Mucosa of stomach (tissue), 1 donor: Measurements from ENCODE around the gene SH2D1A.
"Not testable (repeated sequence)": the region's sequence is repeated elsewhere in the genome, so short reads cannot be mapped to it uniquely, and the experiment has no call there.

ENCODE experiments used
- H3K27me3 ChIP-seq: one replicate; pipeline ENCODE4 v1.7.0; 2013; ENCODE audit warnings: mild to moderate bottlenecking, low read length; ENCODE audit not compliant: control insufficient read depth, insufficient read depth
- H3K36me3 ChIP-seq: one replicate; pipeline ENCODE4 v1.7.0; 2013; ENCODE audit warnings: low read length; ENCODE audit not compliant: control insufficient read depth, insufficient read depth
- H3K4me1 ChIP-seq: one replicate; pipeline ENCODE4 v1.7.0; 2013; ENCODE audit warnings: mild to moderate bottlenecking, low read length; ENCODE audit not compliant: control insufficient read depth, insufficient read depth
- H3K4me3 ChIP-seq: one replicate; pipeline ENCODE4 v1.7.0; 2013; ENCODE audit warnings: low read length
- H3K9ac ChIP-seq: one replicate; pipeline ENCODE4 v1.7.0; 2013; ENCODE audit warnings: mild to moderate bottlenecking, low read length, moderate library complexity
- H3K9me3 ChIP-seq: one replicate; pipeline ENCODE4 v1.7.0; 2013; ENCODE audit warnings: mild to moderate bottlenecking, low read length, moderate library complexity; ENCODE audit not compliant: control insufficient read depth
- donor health status: Pancreatic carcinoma.

SH2D1A gene

DNA sequence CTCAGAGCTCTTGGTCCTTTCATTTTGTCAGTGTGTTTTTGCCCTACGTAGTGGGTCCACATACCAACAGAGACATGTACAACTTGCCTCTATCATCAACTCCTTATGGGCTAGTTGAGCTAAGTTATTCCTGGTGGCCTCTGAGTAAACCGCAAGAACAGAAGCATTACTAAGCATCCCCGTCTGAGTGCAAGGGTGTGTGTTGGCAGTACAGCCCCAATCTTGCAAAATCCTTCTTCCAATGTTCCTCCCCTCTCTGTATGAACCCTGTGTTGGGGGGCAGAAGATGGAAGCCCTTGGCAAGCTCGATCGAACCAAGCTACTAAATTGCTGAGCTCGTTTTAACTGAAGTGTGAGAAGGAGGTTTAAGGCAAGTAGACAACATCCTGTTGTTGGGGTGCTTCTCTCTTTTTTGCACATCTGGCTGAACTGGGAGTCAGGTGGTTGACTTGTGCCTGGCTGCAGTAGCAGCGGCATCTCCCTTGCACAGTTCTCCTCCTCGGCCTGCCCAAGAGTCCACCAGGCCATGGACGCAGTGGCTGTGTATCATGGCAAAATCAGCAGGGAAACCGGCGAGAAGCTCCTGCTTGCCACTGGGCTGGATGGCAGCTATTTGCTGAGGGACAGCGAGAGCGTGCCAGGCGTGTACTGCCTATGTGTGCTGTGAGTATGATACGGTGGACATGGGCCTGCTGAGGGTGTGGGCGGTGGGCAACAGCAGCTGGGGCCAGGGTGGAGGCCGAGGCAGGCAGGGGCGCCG lies at the start of gene SH2D1A:
SH2D1A (plus strand) TSS at position 447 of the 760 bp plus-strand sequence; CDS start at position 527, 80 bp downstream.
- Histone ChIP-seq H3K9ac (no peak within 1 kb of the TSS), H3K27me3 (no peaks in the 10 kb centered on the region), H3K36me3 (no peaks in the 10 kb centered on the region), H3K4me1 (no peaks in the 10 kb centered on the region), H3K9me3 (no peaks in the 10 kb centered on the region), H3K4me3 (no peak within 1 kb of the TSS)

DNA sequence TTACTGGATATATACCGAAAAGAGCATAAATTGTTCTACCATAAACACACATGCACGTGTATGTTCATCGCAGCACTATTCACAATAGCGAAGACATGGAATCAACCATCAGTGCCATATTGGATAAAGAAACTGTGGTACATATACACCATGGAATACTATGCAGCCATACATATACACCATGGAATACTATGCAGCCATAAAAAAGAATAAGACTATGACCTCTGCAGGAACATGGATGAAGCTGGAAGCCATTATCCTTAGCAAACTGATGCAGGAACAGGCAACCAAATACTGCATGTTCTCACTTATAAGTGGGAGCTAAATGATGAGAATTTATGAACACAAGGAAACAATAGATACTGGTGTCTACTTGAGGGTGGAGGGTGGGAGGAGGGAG lies 47.0 kb upstream of the SH2D1A start:
- not testable (repeated sequence) for H3K27me3 ChIP-seq, H3K9me3 ChIP-seq, H3K9ac ChIP-seq, H3K4me1 ChIP-seq, H3K4me3 ChIP-seq, H3K36me3 ChIP-seq

DNA sequence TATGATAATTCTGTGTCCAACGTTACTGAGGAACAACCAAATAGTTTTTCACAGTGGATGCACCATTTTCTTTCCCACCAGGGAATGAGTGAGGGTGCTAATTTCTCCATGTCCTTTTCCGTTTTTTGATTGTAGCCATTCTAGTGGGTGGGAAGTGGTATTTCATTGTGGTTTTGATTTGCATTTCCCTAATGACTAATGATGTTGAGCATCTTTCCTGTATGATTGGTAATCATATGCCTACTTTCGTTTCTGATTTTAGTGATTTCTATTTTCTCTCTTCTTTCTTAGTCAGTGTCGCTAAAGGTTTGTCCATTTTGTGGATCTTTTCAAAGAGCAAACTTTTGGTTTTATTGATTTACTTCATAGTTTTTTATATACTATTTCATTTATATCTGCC lies 46.0 kb upstream of the SH2D1A start:
- Histone ChIP-seq H3K4me1 (no peaks in the 10 kb centered on the region), H3K4me3 (no peak overlapping the region)

DNA sequence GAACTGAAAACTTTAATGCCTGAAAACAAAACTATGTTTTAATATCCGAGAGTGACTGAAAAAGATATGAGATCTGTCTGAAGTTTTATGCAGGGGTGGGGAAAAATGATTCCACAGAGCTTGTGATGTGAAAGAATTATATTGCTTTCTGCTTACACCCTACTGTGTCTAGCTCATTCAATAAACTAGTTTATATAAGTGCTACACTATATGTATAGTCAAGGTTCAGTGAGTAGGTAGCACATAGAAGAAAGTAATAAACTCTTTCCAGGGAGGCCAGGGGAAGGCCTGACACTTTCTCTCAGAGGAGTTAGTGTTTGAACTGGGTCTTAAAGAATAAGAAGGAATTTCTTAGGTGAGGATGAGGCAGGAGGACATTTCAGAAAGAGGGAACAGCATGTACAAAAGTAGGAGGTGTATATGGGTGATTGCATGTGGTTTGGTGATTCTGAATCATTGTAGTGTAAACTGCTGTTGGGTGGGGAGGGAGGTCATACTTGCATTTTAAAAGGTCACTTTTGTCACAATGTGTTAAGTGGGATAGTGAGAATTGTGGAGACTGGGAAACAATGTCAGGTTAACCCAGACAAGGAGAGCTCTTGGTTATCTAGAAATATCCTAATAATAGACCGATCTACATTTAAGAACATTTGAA lies 39.0 kb upstream of the SH2D1A start:
- H3K4me1 ChIP-seq: peaks cover 6% of the 10 kb centered on the region
- no peak overlapping the region for H3K9ac ChIP-seq
- H3K27me3 ChIP-seq: no peaks in the 10 kb centered on the region
- no peak overlapping the region for H3K4me3 ChIP-seq
- no peaks in the 10 kb centered on the region for H3K9me3 ChIP-seq
- H3K36me3 ChIP-seq: no peaks in the 10 kb centered on the region

More for the DNA sequence above, 46.0 kb upstream of the SH2D1A start:
- Histone ChIP-seq H3K9me3 (no peaks in the 10 kb centered on the region), H3K36me3 (no peaks in the 10 kb centered on the region), H3K9ac (no peak overlapping the region), H3K27me3 (no peaks in the 10 kb centered on the region)

DNA sequence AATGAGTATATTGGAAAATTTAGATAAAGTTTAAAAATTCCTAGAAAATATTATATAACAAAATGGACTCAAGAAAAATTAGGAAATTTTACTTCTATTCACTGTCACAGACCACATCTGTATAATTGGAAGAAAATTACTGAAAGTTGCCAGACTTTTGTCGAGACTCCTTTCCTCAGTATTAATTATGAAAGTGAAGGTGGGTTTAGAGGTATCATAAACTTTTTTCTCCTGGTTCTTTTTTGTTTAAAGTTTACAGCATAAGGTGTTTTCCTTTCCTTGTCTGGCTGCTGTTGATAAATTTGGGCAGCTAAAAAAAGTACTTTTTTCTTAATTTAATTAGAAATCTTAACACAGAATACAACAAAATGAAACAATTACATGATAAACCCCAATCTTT lies 20.6 kb upstream of the SH2D1A start:
- Histone ChIP-seq H3K9ac (no peak overlapping the region), H3K27me3 (no peaks in the 10 kb centered on the region), H3K36me3 (no peaks in the 10 kb centered on the region), H3K4me1 (no peaks in the 10 kb centered on the region), H3K4me3 (no peak overlapping the region), H3K9me3 (no peaks in the 10 kb centered on the region)

DNA sequence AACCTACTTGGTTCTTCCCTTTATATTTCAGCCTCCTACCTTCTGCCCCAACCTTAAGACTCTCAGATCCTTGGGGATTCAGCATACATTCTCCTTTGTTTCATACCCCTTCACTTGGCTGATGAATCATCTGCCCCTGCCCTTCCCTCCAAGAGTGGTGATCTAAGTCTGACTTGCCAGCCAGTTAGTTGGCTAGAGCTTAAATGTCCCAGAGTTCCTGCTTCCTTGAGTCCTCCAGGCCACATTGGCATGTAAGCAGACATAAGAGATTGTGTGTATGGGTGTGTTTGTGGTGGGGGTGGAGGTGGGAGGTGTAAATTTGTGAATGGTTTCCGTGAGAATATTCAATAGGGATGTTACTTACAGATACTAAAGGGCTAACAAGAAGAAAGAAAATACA lies 17.6 kb upstream of the SH2D1A start:
- Histone ChIP-seq H3K9ac (no peak overlapping the region), H3K36me3 (no peaks in the 10 kb centered on the region), H3K4me3 (no peak overlapping the region), H3K9me3 (no peaks in the 10 kb centered on the region), H3K27me3 (no peaks in the 10 kb centered on the region), H3K4me1 (no peaks in the 10 kb centered on the region)

DNA sequence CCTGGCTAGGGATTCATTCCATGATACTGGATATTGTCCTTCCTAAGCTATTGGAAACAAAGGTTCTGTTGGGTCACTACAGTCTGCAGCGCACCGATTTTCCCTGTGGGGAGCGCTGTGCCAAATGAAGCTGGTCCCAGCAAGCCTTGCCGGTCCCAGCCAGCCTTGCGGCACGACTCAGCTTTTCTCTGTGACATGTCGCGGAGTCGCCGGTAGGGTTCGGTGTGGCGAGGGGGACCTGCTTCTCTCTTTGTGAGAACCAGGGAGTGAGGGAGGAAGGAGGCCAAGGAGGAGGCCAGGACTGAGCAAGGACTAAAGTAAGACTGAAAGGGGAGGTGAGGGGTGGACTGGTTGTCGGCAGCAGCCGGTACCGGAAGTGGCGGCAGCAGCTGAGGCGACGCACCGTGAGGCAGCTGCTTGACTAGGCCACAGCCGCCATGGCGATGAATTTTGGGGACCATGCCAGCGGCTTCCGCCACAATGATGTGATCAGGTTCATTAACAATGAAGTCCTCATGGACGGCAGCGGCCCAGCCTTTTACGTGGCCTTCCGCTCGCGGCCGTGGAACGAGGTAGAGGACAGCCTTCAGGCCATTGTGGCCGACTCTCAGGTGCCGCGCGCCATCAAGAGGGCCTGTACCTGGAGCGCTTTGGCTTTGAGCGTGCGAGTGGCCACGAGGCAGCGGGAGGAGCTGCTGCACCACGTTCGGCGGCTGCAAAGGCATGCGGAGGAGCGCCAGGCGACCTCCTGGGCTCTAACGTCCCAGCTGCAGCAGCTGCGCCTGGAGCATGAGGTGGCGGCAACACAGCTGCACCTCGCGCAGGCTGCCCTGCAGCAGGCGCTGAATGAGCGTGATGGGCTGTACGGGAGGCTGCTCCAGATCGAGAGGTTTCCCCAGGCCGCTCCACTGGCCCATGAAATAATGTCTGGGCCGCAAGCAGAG lies 13.6 kb upstream of the SH2D1A start, which contains the start of gene TEX13D:
TEX13D (plus strand) TSS at position 180 of the 944 bp plus-strand sequence; CDS start at position 438, 258 bp downstream.
- H3K9ac ChIP-seq: no peak within 1 kb of the TSS
- no peaks in the 10 kb centered on the region for H3K9me3 ChIP-seq
- H3K36me3 ChIP-seq: no peaks in the 10 kb centered on the region

DNA sequence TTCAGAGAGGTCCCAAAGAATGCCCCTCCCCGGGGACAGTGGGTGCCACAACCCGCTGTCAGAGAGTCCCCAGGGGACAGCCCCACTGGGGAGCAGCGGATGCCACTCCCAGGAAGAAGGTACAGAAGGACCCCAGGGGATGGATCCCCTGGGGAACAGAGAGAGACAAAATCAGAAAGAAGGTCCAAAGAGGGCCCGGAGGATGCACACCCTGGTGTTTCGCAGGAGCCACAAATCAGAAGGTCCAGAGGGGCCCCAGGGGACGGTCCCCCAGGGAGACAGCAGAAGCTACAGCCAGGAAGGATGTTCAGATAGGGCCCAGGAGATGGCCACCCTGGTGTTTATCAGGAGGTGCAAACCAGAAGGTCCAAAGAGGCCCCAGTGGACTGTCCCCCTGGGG lies 12.5 kb upstream of the SH2D1A start:
- no peak overlapping the region for H3K9ac ChIP-seq
- H3K4me3 ChIP-seq: no peak overlapping the region
- H3K36me3 ChIP-seq: no peaks in the 10 kb centered on the region
- no peaks in the 10 kb centered on the region for H3K4me1 ChIP-seq
- H3K27me3 ChIP-seq: no peaks in the 10 kb centered on the region
- no peaks in the 10 kb centered on the region for H3K9me3 ChIP-seq

More for the DNA sequence above, 13.6 kb upstream of the SH2D1A start, which contains the start of gene TEX13D:
- H3K4me1 ChIP-seq: no peaks in the 10 kb centered on the region
- no peaks in the 10 kb centered on the region for H3K27me3 ChIP-seq
- H3K4me3 ChIP-seq: no peak within 1 kb of the TSS

DNA sequence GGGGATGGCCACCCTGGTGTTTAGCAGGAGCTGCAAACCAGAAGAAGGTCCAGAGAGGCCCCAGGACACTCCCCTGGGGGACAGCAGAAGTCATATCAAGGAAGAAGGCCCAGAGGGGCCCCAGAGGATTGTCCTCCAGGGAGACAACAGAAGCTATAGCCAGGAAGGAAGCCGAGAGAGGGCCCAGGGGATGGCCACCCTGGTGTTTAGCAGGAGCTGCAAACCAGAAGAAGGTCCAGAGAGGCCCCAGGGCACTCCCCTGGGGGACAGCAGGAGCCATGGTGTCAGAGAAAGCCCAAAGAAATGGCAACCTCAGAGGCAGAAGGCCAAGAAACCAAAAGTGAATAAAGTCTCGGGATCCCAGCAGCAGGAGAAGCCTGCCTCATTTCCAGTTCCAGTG lies 11.8 kb upstream of the SH2D1A start:
- H3K4me3 ChIP-seq, H3K27me3 ChIP-seq, H3K4me1 ChIP-seq, H3K9ac ChIP-seq, H3K36me3 ChIP-seq, H3K9me3 ChIP-seq: not testable (repeated sequence)

DNA sequence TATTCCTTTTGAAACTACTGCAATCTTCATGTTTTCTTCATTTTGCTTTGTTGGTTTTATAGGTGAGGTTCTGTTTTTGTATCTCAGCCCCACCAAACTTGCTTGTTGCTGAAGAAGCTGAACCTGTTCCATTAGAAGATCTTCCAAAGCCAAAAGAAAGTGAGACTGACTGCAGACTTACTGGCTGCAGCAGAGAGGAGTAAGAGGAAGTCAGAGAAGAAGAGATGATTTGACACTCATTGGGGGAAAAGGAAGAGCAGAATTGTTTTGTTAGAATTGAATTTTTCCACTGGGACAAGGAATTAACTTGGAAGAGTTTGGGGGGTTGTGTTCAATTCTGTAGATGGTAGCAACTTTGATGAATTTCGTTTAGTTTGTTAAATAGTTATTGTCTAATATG lies 10.8 kb upstream of the SH2D1A start:
- Histone ChIP-seq H3K4me3 (no peak overlapping the region), H3K27me3 (no peaks in the 10 kb centered on the region), H3K9ac (no peak overlapping the region), H3K9me3 (no peaks in the 10 kb centered on the region), H3K4me1 (no peaks in the 10 kb centered on the region), H3K36me3 (no peaks in the 10 kb centered on the region)

DNA sequence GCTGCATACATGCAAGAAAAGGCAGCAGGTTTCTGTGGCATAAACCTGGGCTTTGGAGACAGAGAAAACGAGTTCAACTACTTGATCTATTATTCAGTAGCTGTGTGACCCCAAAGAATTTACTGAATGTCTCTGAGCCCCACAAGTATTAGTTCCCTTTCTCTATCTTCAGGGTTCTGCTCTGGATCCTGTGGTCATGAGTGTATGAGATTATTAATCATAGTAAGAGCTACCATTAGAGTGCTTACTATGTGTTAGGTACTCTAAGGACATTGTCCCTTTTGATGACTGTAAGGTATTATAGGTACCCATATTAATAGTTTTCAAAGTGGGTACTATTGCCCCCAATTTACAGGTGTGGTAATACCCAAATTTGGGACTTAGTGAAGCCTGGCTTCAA lies 8.4 kb upstream of the SH2D1A start:
- no peaks in the 10 kb centered on the region for H3K4me1 ChIP-seq

More for the DNA sequence above, 8.4 kb upstream of the SH2D1A start:
- H3K9me3 ChIP-seq: no peaks in the 10 kb centered on the region
- no peak overlapping the region for H3K9ac ChIP-seq
- H3K27me3 ChIP-seq: no peaks in the 10 kb centered on the region
- H3K4me3 ChIP-seq: no peak overlapping the region
- no peaks in the 10 kb centered on the region for H3K36me3 ChIP-seq
